ENCODE results near the gene MXRA7.

DNA sequence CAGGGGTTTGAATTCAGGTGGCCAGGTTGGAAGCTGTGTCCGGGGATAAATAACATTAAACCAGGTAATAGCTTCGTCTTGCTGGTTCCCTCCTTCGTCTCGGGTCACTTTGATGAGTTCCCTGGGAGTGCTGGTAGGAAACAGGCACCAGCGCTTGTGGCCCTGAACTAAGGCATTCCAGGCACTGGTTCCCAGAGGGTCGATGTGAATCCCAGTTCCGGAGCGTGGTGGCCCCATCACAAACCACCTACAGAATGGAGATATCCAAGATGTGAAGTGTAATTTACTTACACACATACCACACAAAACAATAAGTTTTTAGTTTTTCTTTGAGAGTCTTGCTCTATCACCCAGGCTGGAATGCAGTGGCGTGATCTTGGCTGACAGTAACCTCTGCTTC, 13.0 kb upstream of the MXRA7 start:
- TF ChIP-seq POLR2AphosphoS5 (IDR thresholded peaks at IDR 0.05): no peak
- no peak for TF ChIP-seq CTCF (IDR thresholded peaks at IDR 0.05)
- TF ChIP-seq POLR2A (IDR thresholded peaks at IDR 0.05): no peak

Measured in transverse colon (tissue), 4 donors.